Testis (tissue), 3 donors: Measurements from ENCODE around the gene CHCHD6. TPM values are rescaled to one million over a fixed set of nuclear protein-coding genes. Genes with fewer than 3 reads are reported as not detected.

Source experiments
- DNase-seq: peaks from one replicate; pipeline ENCODE4 v3.0.0-alpha.2; 2019
- H3K27ac ChIP-seq, 2 donors: fragments of 200-600 bp; sonication (generic); one replicate each; pipeline ENCODE4 v1.5.1; 2019
- H3K27me3 ChIP-seq: fragments of 200-600 bp; sonication (generic); one replicate; pipeline ENCODE4 v1.5.1; 2019
- H3K36me3 ChIP-seq: fragments of 200-600 bp; sonication (generic); one replicate; pipeline ENCODE4 v1.5.1; 2017; ENCODE audit warnings: low read depth; ENCODE audit errors: missing control alignments
- H3K4me1 ChIP-seq: fragments of 200-600 bp; sonication (generic); one replicate; pipeline ENCODE4 v1.5.1; 2019
- H3K4me3 ChIP-seq, 2 donors: fragments of 200-600 bp; sonication (generic); one replicate each; pipeline ENCODE4 v1.5.1; 2017 to 2019
- H3K9me3 ChIP-seq: fragments of 200-600 bp; sonication (generic); one replicate; pipeline ENCODE4 v1.5.1; 2017
- CTCF ChIP-seq, 3 experiments: fragments of 450-650 bp in 2 of 3; fragments of 200-600 bp in 1 of 3; sonication (generic) in 1 of 3; IDR thresholded peaks; one replicate each; pipeline ENCODE4 v1.5.1; 2016 to 2019; ENCODE audit warnings: antibody characterized with exemption in 3 of 3, mild to moderate bottlenecking in 2 of 3, moderate library complexity in 1 of 3
- POLR2A ChIP-seq: fragments of 450-650 bp; IDR thresholded peaks from one replicate; pipeline ENCODE4 v1.6.1; 2017; ENCODE audit warnings: antibody characterized with exemption, mild to moderate bottlenecking, moderate library complexity
- WGBS, 2 donors: methylation state at CpG; one replicate each; pipeline ENCODE4 v1.1.5; 2018; 5-methylcytosine and 5-hydroxymethylcytosine counted together
- intact Hi-C: fragments of 100-400 bp; cut with DNase I; formaldehyde crosslinking; loops from one replicate; pipeline ENCODE4 v1.15.1; 2023; ENCODE audit warnings: low total_unique reads
- polyA plus RNA-seq: library from polyadenylated mRNA; stranded (reverse); fragments of 350-450 nt; fragmentation: Illumina TruSeq; extraction: RNeasy Lipid Tissue Mini Kit (QIAGEN cat#74804); gene quantifications from one replicate; pipeline ENCODE4 v1.2.3, GENCODE V29; 2014; ENCODE audit warnings: low read depth, low replicate concordance; ENCODE audit not compliant: insufficient read depth
- total RNA-seq, 2 donors: library from RNA; depleted of rRNA; stranded (reverse); fragments of >200 nt; gene quantifications; one replicate each; pipeline ENCODE4 v1.2.3, GENCODE V29; 2016

CHCHD6 gene
- total and polyA plus RNA-seq, 3 donors from 2014 or later = 47.6 to 84.6 (median 49.9) TPM

- WGBS, 2 donors = 51 to 59% methylated on average over 7 of the region's 7 CpGs
- H3K27me3 ChIP-seq = no peaks in the 10 kb centered on the region
- H3K36me3 ChIP-seq = no peaks in the 10 kb centered on the region
- no peaks in the 10 kb centered on the region for H3K9me3 ChIP-seq
- peaks cover 32% of the 10 kb centered on the region for H3K4me1 ChIP-seq
- intact Hi-C loops = no loop called here
- DNase-seq = no peak
- no peak overlapping the region for H3K4me3 ChIP-seq
- no peak overlapping the region for H3K27ac ChIP-seq
- TF ChIP-seq POLR2A = no peak
- no peak for TF ChIP-seq CTCF (IDR thresholded peaks at IDR 0.05)
These were observed 19.8 kb upstream of the CHCHD6 start for GRCh38 chr3:126684218-126684751.

- intact Hi-C loops = no loop called here
These were observed 19.0 kb upstream of the CHCHD6 start for GRCh38 chr3:126685021-126685420.

GRCh38 chr3:126685493-126685892 is 18.5 kb upstream of the CHCHD6 start:
- Histone ChIP-seq H3K27ac (no peak overlapping the region), H3K27me3 (no peaks in the 10 kb centered on the region), H3K9me3 (no peaks in the 10 kb centered on the region), H3K4me1 (peaks cover 27% of the 10 kb centered on the region), H3K4me3 (no peak overlapping the region), H3K36me3 (no peaks in the 10 kb centered on the region)
- TF ChIP-seq POLR2A = no peak
- no peak for TF ChIP-seq CTCF (IDR thresholded peaks at IDR 0.05)
- 42 to 51% methylated on average over 2 of the region's 2 CpGs for WGBS, 2 donors
- DNase-seq = no peak
- intact Hi-C loops = no loop called here

More at GRCh38 chr3:126685021-126685420, 19.0 kb upstream of the CHCHD6 start:
- no peak for DNase-seq
- Histone ChIP-seq H3K27ac (peak overlapping the region in 1 of 2 donors; percentile 45), H3K9me3 (no peaks in the 10 kb centered on the region), H3K4me1 (peaks cover 27% of the 10 kb centered on the region), H3K36me3 (no peaks in the 10 kb centered on the region), H3K27me3 (no peaks in the 10 kb centered on the region), H3K4me3 (no peak overlapping the region)
- 36 to 85% methylated on average over 1 to 3 of the region's 3 CpGs for WGBS, 2 donors
- TF ChIP-seq POLR2A (no peak), CTCF (IDR thresholded peaks at IDR 0.05) (no peak)

- TF ChIP-seq CTCF (IDR thresholded peaks at IDR 0.05) = no peak
- TF ChIP-seq POLR2A = no peak
- H3K4me3 ChIP-seq = no peak overlapping the region
These were observed 12.3 kb upstream of the CHCHD6 start for GRCh38 chr3:126691765-126692164.

GRCh38 chr3:126692858-126693257 is 11.2 kb upstream of the CHCHD6 start:
- Histone ChIP-seq H3K36me3 (no peaks in the 10 kb centered on the region), H3K27me3 (no peaks in the 10 kb centered on the region), H3K4me3 (no peak overlapping the region), H3K9me3 (no peaks in the 10 kb centered on the region), H3K27ac (no peak overlapping the region), H3K4me1 (peaks cover 2% of the 10 kb centered on the region)
- no peak for DNase-seq
- TF ChIP-seq CTCF (IDR thresholded peaks at IDR 0.05) (no peak), POLR2A (no peak)
- intact Hi-C loops = no loop called here
- WGBS, 2 donors = 74 to 80% methylated on average over 5 of the region's 5 CpGs

More at GRCh38 chr3:126691765-126692164, 12.3 kb upstream of the CHCHD6 start:
- Histone ChIP-seq H3K4me1 (peaks cover 2% of the 10 kb centered on the region), H3K27ac (no peak overlapping the region), H3K9me3 (no peaks in the 10 kb centered on the region), H3K27me3 (no peaks in the 10 kb centered on the region), H3K36me3 (no peaks in the 10 kb centered on the region)
- 82 to 85% methylated on average over 4 of the region's 4 CpGs for WGBS, 2 donors
- intact Hi-C loops = no loop called here
- no peak for DNase-seq
